OCI-LY7 (cell line): ENCODE results near the gene ZNF619. TPM values are rescaled to one million over a fixed set of nuclear protein-coding genes. Genes with fewer than 3 reads are reported as not detected.
A peak's percentile ranks its signal among the peaks of the same experiment; 100 is the strongest.

Experiments
- BruUV-seq: library from RNA; stranded (reverse); fragments of 400-500 nt; replicated peaks from 2 replicates; lab custom pipeline; 2021; lab: Mats Ljungman, UMichigan
- CTCF ChIA-PET: fragments of 300-600 bp; sonication (Branson Sonifier 250); formaldehyde crosslinking; loops from one replicate; lab custom pipeline; 2022; ENCODE audit warnings: antibody characterized with exemption; ENCODE audit not compliant: unreplicated experiment; lab: Charles Lee
- POLR2A ChIA-PET: fragments of 300-600 bp; sonication (Branson Sonifier 250); formaldehyde crosslinking; loops from one replicate; lab custom pipeline; 2022; ENCODE audit warnings: antibody characterized with exemption; lab: Charles Lee
- DNase-seq: peaks from one replicate; pipeline ENCODE4 v3.0.0-alpha.2; 2015; ENCODE audit warnings: low spot score
- H2AFZ ChIP-seq: fragments of 200-600 bp; sonication (generic), shearing (Covaris generic); 2 replicates; pipeline ENCODE4 v1.6.1; 2014; ENCODE audit warnings: mild to moderate bottlenecking, antibody characterized with exemption, low read length, moderate library complexity
- H3K27ac ChIP-seq: fragments of 200-600 bp; sonication (generic); 2 replicates; pipeline ENCODE4 v1.5.1; 2014; ENCODE audit warnings: mixed run types, low read depth, mild to moderate bottlenecking, moderate library complexity, low read length, inconsistent platforms; ENCODE audit not compliant: poor library complexity, severe bottlenecking
- H3K36me3 ChIP-seq: fragments of 200-600 bp; sonication (generic); 2 replicates; pipeline ENCODE4 v1.6.1; 2014; ENCODE audit warnings: mild to moderate bottlenecking, antibody characterized with exemption, low read length, moderate library complexity, mixed read lengths; ENCODE audit not compliant: insufficient read depth
- H3K4me1 ChIP-seq: fragments of 200-600 bp; sonication (generic); 2 replicates; pipeline ENCODE4 v1.5.1; 2014; ENCODE audit warnings: mild to moderate bottlenecking, low read length; ENCODE audit not compliant: insufficient read depth, poor library complexity, severe bottlenecking
- H3K4me2 ChIP-seq: fragments of 200-600 bp; sonication (generic); 2 replicates; pipeline ENCODE4 v1.6.1; 2014; ENCODE audit warnings: mild to moderate bottlenecking, low read length
- H3K4me3 ChIP-seq: fragments of 200-600 bp; sonication (generic); 2 replicates; pipeline ENCODE4 v1.5.1; 2014; ENCODE audit warnings: mild to moderate bottlenecking, low read depth, low read length; ENCODE audit not compliant: poor library complexity, severe bottlenecking
- H3K79me2 ChIP-seq: fragments of 200-600 bp; sonication (generic); 2 replicates; pipeline ENCODE4 v1.6.1; 2016; ENCODE audit warnings: low read depth, mild to moderate bottlenecking, low read length, moderate library complexity, mixed read lengths; ENCODE audit not compliant: insufficient read depth
- H3K9me2 ChIP-seq: fragments of 200-600 bp; sonication (generic); 2 replicates; pipeline ENCODE4 v1.6.1; 2016; ENCODE audit warnings: mild to moderate bottlenecking, low read length, mixed read lengths; ENCODE audit not compliant: insufficient read depth
- H3K9me3 ChIP-seq: fragments of 200-600 bp; sonication (generic); 2 replicates; pipeline ENCODE4 v1.6.1; 2014; ENCODE audit warnings: mild to moderate bottlenecking, mixed run types, low read length, mixed read lengths
- H4K20me1 ChIP-seq: fragments of 200-600 bp; sonication (generic); 2 replicates; pipeline ENCODE4 v1.6.1; 2014; ENCODE audit warnings: mild to moderate bottlenecking, antibody characterized with exemption, low read length, moderate library complexity, mixed read lengths; ENCODE audit not compliant: insufficient read depth
- CTCF ChIP-seq: fragments of 200-600 bp; sonication (generic); conservative IDR thresholded peaks from 2 replicates; pipeline ENCODE4 v1.5.1; 2014; ENCODE audit warnings: mild to moderate bottlenecking, antibody characterized with exemption, low read length, moderate library complexity, mixed read lengths
- EZH2phosphoT487 ChIP-seq: fragments of 200-600 bp; sonication (generic); IDR thresholded peaks from 2 replicates; pipeline ENCODE4 v1.6.1; 2018; ENCODE audit warnings: low read depth, borderline replicate concordance, mild to moderate bottlenecking, mixed run types, antibody characterized with exemption, low read length, moderate library complexity, mixed read lengths
- intact Hi-C: fragments of 100-400 bp; cut with micrococcal nuclease; formaldehyde crosslinking; loops from one replicate; pipeline ENCODE4 v1.10.0; 2022; ENCODE audit not compliant: unreplicated experiment
- total RNA-seq, 2 experiments: library from RNA; depleted of rRNA in 1 of 2; stranded (reverse); fragments of >200 nt in 1 of 2; shearing (Covaris generic) in 1 of 2; gene quantifications; 2 replicates each; pipeline ENCODE4 v1.2.3, GENCODE V29; 2014 to 2022

ZNF619 gene
- total RNA-seq, 2 experiments from 2014 or later, result 0.16 to 0.80 TPM

DNA sequence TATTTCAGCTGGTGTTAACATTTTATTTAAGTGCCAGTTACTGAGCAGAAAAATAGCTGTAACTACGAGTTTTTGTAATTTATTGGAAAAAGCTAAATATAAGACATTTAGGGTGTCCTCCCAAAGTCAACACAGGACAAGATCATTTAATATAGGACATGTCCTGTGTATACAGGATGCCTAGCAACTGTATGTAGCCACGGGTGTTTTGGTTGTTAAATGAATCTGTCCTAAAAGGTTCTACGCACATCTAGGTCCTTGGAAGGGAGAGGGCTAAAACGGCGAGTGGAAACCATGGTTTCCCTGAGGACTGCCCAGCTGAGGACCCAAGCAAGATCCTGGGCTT, 47.3 kb downstream of the ZNF619 start:
- H4K20me1 ChIP-seq, result no peaks in the 10 kb centered on the region
- H3K9me2 ChIP-seq, result no peaks in the 10 kb centered on the region
- ChIA-PET CTCF (interaction anchor here (0.5 kb wide), 1 partner anchor 972 kb away, joined by 3 read pairs; no protein-coding TSS in a partner anchor), POLR2A (interaction anchor here (0.6 to 2.0 kb wide), 11 partner anchors 9 to 1267 kb away, joined by 3 to 7 read pairs (median 4); partner anchors contain the start of genes EIF1B, RPL14 and ZNF619)
- H3K9me3 ChIP-seq, result no peaks in the 10 kb centered on the region
- TSS peak; percentile 96 for BruUV-seq
- no peak for TF ChIP-seq CTCF
- TF ChIP-seq EZH2phosphoT487, result no peak
- H3K4me1 ChIP-seq, result peaks cover 5% of the 10 kb centered on the region
- peak overlapping the region; percentile 70 for H3K4me3 ChIP-seq
- peak overlapping the region; percentile 89 for H2AFZ ChIP-seq
- H3K36me3 ChIP-seq, result no peaks in the 10 kb centered on the region
- H3K27ac ChIP-seq, result no peak overlapping the region
- no peaks in the 10 kb centered on the region for H3K79me2 ChIP-seq
- no peak for DNase-seq
- intact Hi-C loops, result loop anchor here (1.0 to 10.0 kb wide), 2 partner anchors 71 to 191 kb away; no protein-coding TSS in a partner anchor
- peak overlapping the region; percentile 79 for H3K4me2 ChIP-seq

DNA sequence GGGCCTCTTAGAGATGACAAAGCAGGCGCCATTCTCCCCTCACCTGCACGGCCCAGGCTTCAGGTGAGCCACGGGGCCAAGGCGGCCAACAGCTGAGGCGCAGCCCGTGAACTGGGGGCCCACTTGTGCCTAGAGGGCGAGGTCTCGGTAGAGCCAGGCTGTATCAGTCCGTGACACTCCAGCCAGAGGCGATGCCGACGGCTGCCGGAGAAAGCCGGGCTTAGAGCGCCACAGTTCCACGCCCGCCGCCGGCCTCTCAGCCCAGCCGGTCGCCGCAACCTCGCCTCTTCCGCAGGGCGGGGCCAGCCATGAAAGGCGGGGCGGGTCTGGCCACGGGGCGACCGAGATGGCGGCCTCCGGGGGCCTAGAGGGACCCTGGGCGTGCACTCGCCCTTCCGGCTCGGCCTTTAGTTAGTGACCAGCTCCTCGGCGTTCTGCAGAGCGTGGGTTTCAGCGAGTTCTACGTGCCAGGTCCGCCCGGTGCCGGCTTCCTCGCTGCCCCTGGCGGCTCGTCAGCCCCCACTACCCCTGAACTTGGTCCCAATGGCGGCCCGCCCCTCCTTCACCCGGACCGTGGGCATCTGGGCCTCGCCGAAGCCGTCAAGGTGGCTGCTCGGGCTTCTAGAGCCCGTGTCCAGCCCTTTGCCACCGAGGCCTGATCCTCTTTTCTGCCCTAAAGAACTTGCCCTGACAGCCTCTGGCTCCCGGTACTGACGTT, 47.8 kb downstream of the ZNF619 start, which contains the start of gene ZNF621:
TSS of gene ZNF621 (plus strand) at position 393 of the 718 bp plus-strand sequence. CDS start 881 bp downstream, outside the sequence.
- H3K79me2 ChIP-seq, result no peaks in the 10 kb centered on the region
- CTCF ChIA-PET, result interaction anchor here (0.5 kb wide), 1 partner anchor 972 kb away, joined by 3 read pairs; no protein-coding TSS in a partner anchor
- intact Hi-C loops, result loop anchor here (1.0 to 10.0 kb wide), 3 partner anchors 71 to 217 kb away; partner anchors contain the start of gene EIF1B
- H3K4me1 ChIP-seq, result peaks cover 5% of the 10 kb centered on the region
- peak; percentile 75 for DNase-seq
- H3K4me3 ChIP-seq, result peak within 1 kb of the TSS; percentile 70
- peak within 1 kb of the TSS; percentile 79 for H3K4me2 ChIP-seq
- H3K9me2 ChIP-seq, result no peaks in the 10 kb centered on the region
- H3K36me3 ChIP-seq, result no peaks in the 10 kb centered on the region
- POLR2A ChIA-PET, result interaction anchor here (0.8 to 2.0 kb wide), 10 partner anchors 8 to 215 kb away, joined by 3 to 7 read pairs (median 4); partner anchors contain the start of genes EIF1B, RPL14 and ZNF619
- H3K9me3 ChIP-seq, result no peaks in the 10 kb centered on the region
- H4K20me1 ChIP-seq, result no peaks in the 10 kb centered on the region
- BruUV-seq, result no TSS peak
- H3K27ac ChIP-seq, result no peak within 1 kb of the TSS
- TF ChIP-seq CTCF, result no peak
- no peak for TF ChIP-seq EZH2phosphoT487
- peak within 1 kb of the TSS; percentile 89 for H2AFZ ChIP-seq
